ENCODE data around the gene ARL2BP.

Gene ARL2BP

GRCh38 chr16:57284952-57285363 is 39.9 kb downstream of the ARL2BP start:
- no peak for DNase-seq

GRCh38 chr16:57285379-57285778 is 40.3 kb downstream of the ARL2BP start:
- DNase-seq, result no peak

GRCh38 chr16:57289391-57290257 is 44.6 kb downstream of the ARL2BP start:
- no peak for DNase-seq

DNA sequence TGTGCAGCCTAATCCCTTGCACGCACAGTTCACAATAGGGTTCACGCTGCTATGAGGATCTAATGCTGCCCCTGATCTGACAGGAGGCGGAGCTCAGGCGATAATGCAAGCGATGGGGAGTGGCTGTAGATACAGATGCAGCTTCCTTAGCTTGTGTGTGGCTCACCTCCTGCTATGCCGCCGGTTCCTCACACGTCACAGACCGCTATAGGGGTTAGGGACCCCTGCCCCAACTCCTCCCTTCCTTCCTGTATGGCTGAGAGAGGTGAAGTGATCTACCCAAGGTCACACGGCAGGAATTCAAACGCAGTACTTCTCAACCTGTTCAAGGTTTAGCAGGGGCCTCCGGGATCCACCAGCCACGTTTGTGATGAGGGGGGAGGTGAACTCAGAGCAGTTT is 52.8 kb downstream of the ARL2BP start:
- no peak for DNase-seq

- DNase-seq, result no peak
Measured at GRCh38 chr16:57299009-57299718, 54.1 kb downstream of the ARL2BP start.

GRCh38 chr16:57299719-57300386 is 54.8 kb downstream of the ARL2BP start:
- DNase-seq, result peak; percentile 90 to 94

DNA sequence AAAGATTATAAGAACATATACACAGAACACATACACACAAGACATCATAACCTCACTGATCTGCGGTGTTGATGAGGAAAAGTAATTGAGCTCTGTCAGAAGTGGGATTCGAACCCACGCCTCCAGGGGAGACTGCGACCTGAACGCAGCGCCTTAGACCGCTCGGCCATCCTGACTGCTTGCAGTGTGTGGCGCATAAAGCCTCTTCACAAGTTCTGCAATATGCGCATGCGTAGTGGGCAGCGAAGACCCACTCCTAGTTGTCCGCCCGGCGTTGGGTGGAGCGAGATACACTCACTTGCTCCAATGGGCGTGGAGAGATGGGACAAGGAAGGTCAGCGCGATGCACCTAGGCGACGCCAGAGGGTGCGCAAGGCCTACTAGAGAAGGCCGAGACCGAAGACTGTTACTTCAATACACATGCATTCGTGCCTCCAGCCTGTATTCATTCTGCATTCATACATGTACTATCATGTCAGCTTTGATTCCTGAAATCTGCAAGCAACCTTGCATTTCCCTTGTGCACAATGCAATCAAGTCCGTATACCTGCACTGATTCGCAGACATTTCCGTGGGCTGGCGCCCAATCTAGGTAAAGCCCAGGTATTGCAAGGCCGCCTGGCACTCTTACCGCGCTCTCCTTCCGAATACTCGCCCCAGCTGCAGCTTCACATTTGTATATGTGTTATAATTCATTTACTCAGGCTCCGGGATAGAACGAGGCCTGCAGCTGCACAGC is 55.5 kb downstream of the ARL2BP start:
- DNase-seq, result peak; percentile 97 to 100

DNA sequence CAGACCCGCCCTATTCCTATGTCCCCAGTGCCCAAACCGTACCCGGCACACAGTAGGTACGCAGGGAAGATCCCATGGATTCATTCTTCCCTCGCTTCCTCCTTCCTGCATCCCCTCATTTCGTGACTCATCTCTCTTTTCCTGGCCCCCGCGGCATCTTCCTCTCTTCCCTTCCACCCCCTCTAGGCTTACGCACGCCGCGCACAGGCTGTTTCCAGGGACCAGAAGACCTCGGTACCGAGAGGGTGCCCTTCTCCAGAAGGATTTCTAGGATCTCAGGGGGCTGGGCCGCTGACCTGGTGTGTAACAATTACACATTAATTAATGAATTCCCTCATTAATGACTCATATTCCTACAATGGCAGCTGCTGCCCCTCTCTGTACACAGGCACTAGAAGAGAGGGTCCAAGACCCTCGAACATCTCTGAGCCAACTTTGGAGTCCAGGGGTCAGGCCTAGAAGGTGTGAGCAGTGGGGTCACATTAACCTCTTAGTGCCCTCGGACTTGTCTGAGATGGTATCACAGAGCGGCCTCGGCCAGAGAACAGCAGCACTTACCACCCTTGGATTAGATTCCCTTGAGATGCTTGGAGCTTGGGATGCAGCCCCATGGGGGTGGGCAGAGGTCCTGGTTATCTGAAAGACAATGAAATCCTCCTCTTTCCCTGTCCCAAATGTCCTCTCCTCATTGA is 56.2 kb downstream of the ARL2BP start:
- DNase-seq, result no peak
